C4-2B (cell line): ENCODE data around the gene COL26A1.

Source experiments
- H3K27ac ChIP-seq: fragments of 450-650 bp; 2 replicates; pipeline ENCODE4 v1.5.1; 2017
- CTCF ChIP-seq: fragments of 450-650 bp; conservative IDR thresholded peaks from 2 replicates; pipeline ENCODE4 v1.5.1; 2017; ENCODE audit warnings: mild to moderate bottlenecking
- ZFX ChIP-seq: fragments of 450-650 bp; IDR thresholded peaks from 2 replicates; pipeline ENCODE4 v1.6.1; 2017

COL26A1 gene

GRCh38 chr7:101546308-101546936, 183.7 kb downstream of the COL26A1 start:
- no peak for TF ChIP-seq ZFX
- TF ChIP-seq CTCF = no peak
- no peak overlapping the region for H3K27ac ChIP-seq

GRCh38 chr7:101547022-101547915, 184.6 kb downstream of the COL26A1 start:
- TF ChIP-seq ZFX = no peak
- TF ChIP-seq CTCF = no peak

GRCh38 chr7:101547916-101548661, 185.4 kb downstream of the COL26A1 start:
- no peak overlapping the region for H3K27ac ChIP-seq
- TF ChIP-seq ZFX = no peak
- TF ChIP-seq CTCF = no peak

More at GRCh38 chr7:101547022-101547915, 184.6 kb downstream of the COL26A1 start:
- H3K27ac ChIP-seq = no peak overlapping the region

GRCh38 chr7:101549734-101550133, 187.1 kb downstream of the COL26A1 start:
- TF ChIP-seq CTCF = no peak
- TF ChIP-seq ZFX = no peak
- no peak overlapping the region for H3K27ac ChIP-seq

GRCh38 chr7:101550641-101551541, 188.2 kb downstream of the COL26A1 start:
- no peak overlapping the region for H3K27ac ChIP-seq
- TF ChIP-seq CTCF (no peak), ZFX (no peak)

- no peak overlapping the region for H3K27ac ChIP-seq
- no peak for TF ChIP-seq CTCF
- TF ChIP-seq ZFX = no peak
Measured at GRCh38 chr7:101553018-101553770, 190.5 kb downstream of the COL26A1 start.
